DND-41 (cell line): ENCODE data around the gene BRK1.
"Not testable (repeated sequence)": the region's sequence is repeated elsewhere in the genome, so short reads cannot be mapped to it uniquely, and the experiment has no call there.

ENCODE experiments used
- ATAC-seq: fragments of 200-7000 bp; cut with Tn5 transposase; 3 replicates; pipeline ENCODE4 v1.9.1; 2021; ENCODE audit warnings: low read depth; ENCODE audit not compliant: insufficient read depth
- DNase-seq: peaks from one replicate; pipeline ENCODE4 v3.0.0-alpha.2; 2020
- H2AFZ ChIP-seq: 2 replicates; pipeline ENCODE4 v1.6.0; 2012; ENCODE audit warnings: low read depth, low read length
- H3K27ac ChIP-seq: 2 replicates; pipeline ENCODE4 v1.5.1; 2012; ENCODE audit warnings: low read length, inconsistent platforms
- H3K27me3 ChIP-seq: fragments of 200-600 bp; sonication (generic); 2 replicates; pipeline ENCODE4 v1.6.0; 2012; ENCODE audit warnings: low read length, mild to moderate bottlenecking, inconsistent platforms; ENCODE audit not compliant: insufficient read depth, poor library complexity
- H3K36me3 ChIP-seq: 2 replicates; pipeline ENCODE4 v1.5.1; 2012; ENCODE audit warnings: low read length, inconsistent platforms; ENCODE audit not compliant: insufficient read depth
- H3K4me1 ChIP-seq: 2 replicates; pipeline ENCODE4 v1.5.1; 2012; ENCODE audit warnings: mild to moderate bottlenecking, low read length; ENCODE audit not compliant: insufficient read depth
- H3K4me2 ChIP-seq: 2 replicates; pipeline ENCODE4 v1.6.0; 2012; ENCODE audit warnings: mild to moderate bottlenecking, moderate library complexity, low read length, inconsistent platforms; ENCODE audit not compliant: insufficient read depth
- H3K4me3 ChIP-seq, 2 experiments: fragments of 200-600 bp in 1 of 2; shearing (Covaris generic) in 1 of 2; 2 replicates each; pipeline ENCODE4 v1.5.1; 2012 to 2016; ENCODE audit warnings: inconsistent platforms in 2 of 2, low read length in 2 of 2, mild to moderate bottlenecking in 2 of 2, low read depth in 1 of 2, moderate library complexity in 1 of 2
- H3K79me2 ChIP-seq: 2 replicates; pipeline ENCODE4 v1.6.0; 2012; ENCODE audit warnings: low read length, inconsistent platforms; ENCODE audit not compliant: insufficient read depth
- H3K9ac ChIP-seq: 2 replicates; pipeline ENCODE4 v1.6.0; 2012; ENCODE audit warnings: low read depth, mild to moderate bottlenecking, inconsistent platforms, low read length, moderate library complexity
- H3K9me3 ChIP-seq: 2 replicates; pipeline ENCODE4 v1.5.1; 2012; ENCODE audit warnings: low read length, moderate library complexity, mild to moderate bottlenecking, inconsistent platforms; ENCODE audit not compliant: insufficient read depth, severe bottlenecking
- H4K20me1 ChIP-seq: 2 replicates; pipeline ENCODE4 v1.6.0; 2012; ENCODE audit warnings: low read length; ENCODE audit not compliant: insufficient read depth
- EZH2 ChIP-seq: IDR thresholded peaks from 3 replicates; pipeline ENCODE4 v1.6.1; 2012; ENCODE audit warnings: borderline replicate concordance, low read depth, mild to moderate bottlenecking, moderate library complexity, low read length, inconsistent platforms; ENCODE audit not compliant: severe bottlenecking
- TF ChIP-seq, protein P1 (sequence below): IDR thresholded peaks from 2 replicates; pipeline ENCODE4 v1.5.1; 2012; ENCODE audit warnings: borderline replicate concordance, low read length, moderate library complexity, mild to moderate bottlenecking; ENCODE audit not compliant: poor library complexity, severe bottlenecking; ENCODE audit errors: extremely low read depth

The BRK1 gene

DNA sequence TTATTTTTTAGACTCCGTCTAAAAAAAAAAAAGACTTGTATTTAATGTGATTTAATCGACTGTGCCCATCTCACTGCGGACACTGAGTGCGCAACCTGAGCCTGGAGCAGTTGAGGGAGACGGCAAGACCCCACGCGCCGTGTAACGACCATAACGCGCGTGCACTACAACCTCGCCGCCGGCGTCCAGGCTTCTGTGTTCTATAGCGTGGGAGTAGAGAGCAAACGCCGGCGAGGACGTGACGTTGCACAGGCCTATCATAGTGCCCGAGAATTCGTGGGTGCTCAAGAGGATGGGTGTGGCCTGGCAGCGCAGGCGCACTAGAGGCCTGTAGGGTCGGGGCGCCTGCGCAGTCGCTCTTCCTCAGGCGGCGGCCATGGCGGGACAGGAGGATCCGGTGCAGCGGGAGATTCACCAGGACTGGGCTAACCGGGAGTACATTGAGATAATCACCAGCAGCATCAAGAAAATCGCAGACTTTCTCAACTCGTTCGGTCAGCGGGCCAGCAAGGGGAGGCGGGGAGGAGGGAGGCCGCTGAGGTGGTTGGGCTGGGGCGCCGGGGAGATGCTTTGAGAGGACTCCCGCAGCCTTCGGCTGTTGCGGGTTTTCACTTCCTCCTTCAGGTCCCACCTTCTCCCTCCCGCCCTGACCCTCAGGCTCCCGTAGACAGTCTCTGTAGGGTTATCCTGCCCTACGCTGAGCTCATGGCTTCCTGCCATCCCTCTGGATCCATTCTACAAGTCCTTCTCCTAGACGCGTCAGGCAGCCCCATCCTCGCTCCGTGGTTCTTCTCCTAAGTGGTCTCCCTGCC, at the start of gene BRK1:
Gene BRK1, plus strand, starts transcription at position 350 of the 812 bp plus-strand sequence. Its CDS starts 27 bp downstream, at position 377.
- H3K4me1 ChIP-seq, result peaks cover 33% of the 10 kb centered on the region
- peak; percentile 98 for ATAC-seq
- DNase-seq, result peak; percentile 94
- H3K27me3 ChIP-seq, result no peaks in the 10 kb centered on the region
- H3K79me2 ChIP-seq, result peaks cover 49% of the 10 kb centered on the region
- TF ChIP-seq, protein P1, sequence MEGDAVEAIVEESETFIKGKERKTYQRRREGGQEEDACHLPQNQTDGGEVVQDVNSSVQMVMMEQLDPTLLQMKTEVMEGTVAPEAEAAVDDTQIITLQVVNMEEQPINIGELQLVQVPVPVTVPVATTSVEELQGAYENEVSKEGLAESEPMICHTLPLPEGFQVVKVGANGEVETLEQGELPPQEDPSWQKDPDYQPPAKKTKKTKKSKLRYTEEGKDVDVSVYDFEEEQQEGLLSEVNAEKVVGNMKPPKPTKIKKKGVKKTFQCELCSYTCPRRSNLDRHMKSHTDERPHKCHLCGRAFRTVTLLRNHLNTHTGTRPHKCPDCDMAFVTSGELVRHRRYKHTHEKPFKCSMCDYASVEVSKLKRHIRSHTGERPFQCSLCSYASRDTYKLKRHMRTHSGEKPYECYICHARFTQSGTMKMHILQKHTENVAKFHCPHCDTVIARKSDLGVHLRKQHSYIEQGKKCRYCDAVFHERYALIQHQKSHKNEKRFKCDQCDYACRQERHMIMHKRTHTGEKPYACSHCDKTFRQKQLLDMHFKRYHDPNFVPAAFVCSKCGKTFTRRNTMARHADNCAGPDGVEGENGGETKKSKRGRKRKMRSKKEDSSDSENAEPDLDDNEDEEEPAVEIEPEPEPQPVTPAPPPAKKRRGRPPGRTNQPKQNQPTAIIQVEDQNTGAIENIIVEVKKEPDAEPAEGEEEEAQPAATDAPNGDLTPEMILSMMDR, result no peak
- TF ChIP-seq EZH2, result no peak
- peak within 1 kb of the TSS; percentile 66 for H3K9ac ChIP-seq
- peaks cover 16% of the 10 kb centered on the region for H3K36me3 ChIP-seq
- H3K4me2 ChIP-seq, result peak within 1 kb of the TSS; percentile 80
- H2AFZ ChIP-seq, result peak within 1 kb of the TSS; percentile 86
- H3K4me3 ChIP-seq, result peak within 1 kb of the TSS; percentile 63 to 68
- H3K27ac ChIP-seq, result peak within 1 kb of the TSS; percentile 80
- peaks cover 16% of the 10 kb centered on the region; the same call in 1 of the 2 replicates for H4K20me1 ChIP-seq
- no peaks in the 10 kb centered on the region for H3K9me3 ChIP-seq

DNA sequence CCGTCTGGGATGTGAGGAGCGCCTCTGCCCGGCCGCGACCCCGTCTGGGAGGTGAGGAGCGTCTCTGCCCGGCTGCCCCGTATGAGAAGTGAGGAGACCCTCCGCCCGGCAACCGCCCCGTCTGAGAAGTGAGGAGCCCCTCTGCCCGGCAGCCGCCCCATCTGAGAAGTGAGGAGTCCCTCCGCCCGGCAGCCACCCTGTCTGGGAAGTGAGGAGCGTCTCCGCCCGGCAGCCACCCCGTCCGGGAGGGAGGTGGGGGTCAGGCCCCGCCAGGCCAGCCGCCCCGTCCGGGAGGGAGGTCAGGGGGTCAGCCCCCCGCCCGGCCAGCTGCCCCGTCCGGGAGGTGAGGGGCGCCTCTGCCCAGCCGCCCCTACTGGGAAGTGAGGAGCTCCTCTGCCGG, 45.4 kb upstream of the BRK1 start:
- not testable (repeated sequence) for H3K79me2 ChIP-seq, H4K20me1 ChIP-seq, H3K9me3 ChIP-seq, H3K9ac ChIP-seq, H3K27me3 ChIP-seq, H3K27ac ChIP-seq, H3K4me1 ChIP-seq, H3K4me3 ChIP-seq, H3K4me2 ChIP-seq, DNase-seq, ATAC-seq, H2AFZ ChIP-seq
- H3K36me3 ChIP-seq, result peaks cover 68% of the 10 kb centered on the region

DNA sequence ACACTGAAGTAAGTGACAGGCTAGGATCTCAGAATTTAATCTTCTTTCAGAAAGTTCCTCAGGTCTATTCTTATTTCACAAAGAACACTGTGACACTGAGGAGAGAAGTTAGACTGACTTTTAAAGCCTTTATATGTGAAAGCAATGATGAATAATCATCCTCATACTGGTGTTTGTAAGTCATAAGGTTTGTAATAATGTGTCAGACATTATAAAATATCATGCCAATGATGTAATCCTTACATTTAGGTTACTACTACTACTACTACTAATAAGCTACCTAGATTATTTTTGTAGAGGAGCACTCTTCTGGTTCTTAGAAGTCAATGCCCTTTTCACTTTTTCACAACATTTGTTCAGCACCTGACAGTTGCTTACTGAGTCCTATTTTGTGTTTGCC, 40.8 kb upstream of the BRK1 start:
- Histone ChIP-seq H3K4me1 (no peaks in the 10 kb centered on the region), H3K9ac (no peak overlapping the region), H3K36me3 (peaks cover 68% of the 10 kb centered on the region), H3K4me3 (no peak overlapping the region), H4K20me1 (no peaks in the 10 kb centered on the region), H3K27me3 (no peaks in the 10 kb centered on the region), H3K4me2 (no peak overlapping the region), H3K79me2 (no peaks in the 10 kb centered on the region), H3K27ac (no peak overlapping the region), H2AFZ (no peak overlapping the region), H3K9me3 (no peaks in the 10 kb centered on the region)
- DNase-seq (no peak), ATAC-seq (no peak)
- TF ChIP-seq, protein P1, result no peak
- no peak for TF ChIP-seq EZH2

DNA sequence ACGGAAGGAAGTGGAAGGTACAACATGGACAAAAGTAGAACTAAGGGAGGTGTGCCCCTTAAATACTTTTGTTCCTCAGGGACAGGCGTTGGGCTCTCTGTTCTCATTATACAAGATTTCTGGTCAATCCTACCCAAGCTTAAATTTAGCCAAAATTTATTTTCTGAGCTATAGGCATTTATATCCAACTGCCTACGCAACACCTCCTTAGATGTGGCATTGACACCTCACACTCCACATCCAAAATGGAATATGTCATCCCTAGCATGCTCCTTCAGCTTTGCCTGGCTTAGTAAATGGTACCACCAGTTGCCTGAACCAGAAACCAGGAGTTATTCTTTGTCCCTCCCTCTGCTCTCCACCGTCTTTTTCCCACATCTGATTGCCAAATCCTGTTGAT, 33.6 kb upstream of the BRK1 start:
- Histone ChIP-seq H3K4me2 (no peak overlapping the region), H3K9me3 (no peaks in the 10 kb centered on the region), H3K36me3 (peaks cover 86% of the 10 kb centered on the region), H3K4me1 (no peaks in the 10 kb centered on the region), H3K4me3 (no peak overlapping the region), H3K27ac (no peak overlapping the region), H2AFZ (no peak overlapping the region), H3K79me2 (no peaks in the 10 kb centered on the region), H3K9ac (no peak overlapping the region), H4K20me1 (no peaks in the 10 kb centered on the region), H3K27me3 (no peaks in the 10 kb centered on the region)
- ATAC-seq (no peak), DNase-seq (no peak)
- TF ChIP-seq, protein P1, result no peak
- TF ChIP-seq EZH2, result no peak
